ENCODE measurements around the gene DNAAF3. TPM values are rescaled to one million over a fixed set of nuclear protein-coding genes. Genes with fewer than 3 reads are reported as not detected.
A peak's percentile ranks its signal among the peaks of the same experiment; 100 is the strongest.

The DNAAF3 gene
- polyA plus RNA-seq, 1 experiment: 0.21 TPM

DNA sequence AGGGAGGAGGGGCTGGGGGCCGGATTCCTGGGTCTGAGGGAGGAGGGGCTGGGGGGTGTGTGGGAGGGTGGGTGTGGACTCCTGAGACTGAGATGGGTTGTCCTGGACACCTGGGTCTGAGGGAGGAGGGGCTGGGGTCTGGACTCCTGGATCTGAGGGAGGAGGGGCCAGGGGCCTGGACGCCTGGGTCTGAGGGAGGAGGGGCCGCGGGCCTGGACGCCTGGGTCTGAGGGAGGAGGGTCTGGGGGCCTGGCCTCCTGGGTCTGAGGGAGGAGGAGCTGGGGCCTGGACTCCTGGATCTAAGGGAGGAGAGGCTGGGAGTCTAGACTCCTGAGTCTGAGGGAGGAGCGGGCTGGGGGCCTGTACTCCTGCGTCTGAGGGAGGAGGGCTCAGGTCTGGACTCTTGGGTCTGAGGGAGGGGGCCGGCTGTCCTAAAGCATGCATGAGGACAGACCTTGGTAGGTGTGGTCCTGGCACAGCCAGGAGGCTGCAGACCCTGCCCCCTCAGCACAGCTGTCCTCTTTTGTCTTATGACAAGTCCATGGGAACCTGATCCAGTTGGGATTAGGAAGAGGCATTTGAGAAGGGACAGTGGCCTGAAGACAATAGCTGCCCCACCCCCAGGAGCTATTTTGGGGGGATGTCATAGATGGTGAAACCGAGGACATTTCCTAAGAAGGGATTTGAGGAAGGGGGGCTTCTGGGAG, 18.7 kb downstream of the DNAAF3 start:
- Histone ChIP-seq H3K4me3 (ENCODE audit: low read depth, low read length) (no peak overlapping the region), H3K9me3 (ENCODE audit: control insufficient read depth, insufficient read depth, low read length) (peaks cover 3% of the 10 kb centered on the region; the same call in 1 of the 2 replicates), H3K27ac (ENCODE audit: low read depth, low read length) (no peak overlapping the region), H3K27me3 (ENCODE audit: control insufficient read depth, insufficient read depth, low read length) (peaks cover 42% of the 10 kb centered on the region)
- ChIA-PET CTCF (interaction anchor here (1.5 kb wide), 1 partner anchor 12 kb away, joined by 6 read pairs; no protein-coding TSS in a partner anchor), POLR2A (interaction anchor here (1.5 kb wide), 1 partner anchor 30 kb away, joined by 4 read pairs; the partner anchor contains the start of gene PPP1R12C)
- DNase-seq (ENCODE audit: low read depth, low spot score): no peak
- no peak for TF ChIP-seq CTCF (IDR thresholded peaks at IDR 0.05; ENCODE audit: low read depth, low read length)

DNA sequence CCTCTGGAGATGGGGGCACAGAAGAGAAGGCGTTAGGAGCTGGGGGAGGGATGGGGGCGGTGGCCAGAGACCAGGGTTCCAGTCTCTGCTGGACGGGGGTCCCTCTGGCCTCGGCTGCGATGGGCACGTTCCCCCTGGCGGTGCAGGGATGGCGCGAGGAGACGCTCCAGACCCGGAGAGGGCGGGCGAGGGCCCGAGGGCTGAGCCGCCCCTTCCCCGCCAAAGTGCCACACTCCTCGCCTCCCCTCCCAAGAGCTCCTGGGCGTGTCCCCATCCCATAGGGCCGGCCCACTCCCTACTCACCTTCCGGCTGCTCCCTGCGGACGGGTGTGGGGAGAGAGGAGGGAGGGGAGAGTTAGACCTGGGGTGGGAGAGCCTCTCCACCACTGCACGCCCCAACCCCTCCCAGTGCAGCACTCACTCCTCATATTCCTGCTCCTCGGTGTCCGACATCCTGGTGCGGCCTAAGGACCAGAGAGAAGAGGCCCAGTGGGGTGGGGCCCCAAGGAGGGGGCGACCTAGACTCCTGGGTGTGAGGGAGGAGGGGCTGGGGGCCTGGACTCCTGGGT, 19.6 kb downstream of the DNAAF3 start:
- Histone ChIP-seq H3K9me3 (ENCODE audit: control insufficient read depth, insufficient read depth, low read length) (peaks cover 2% of the 10 kb centered on the region; the same call in 1 of the 2 replicates), H3K27ac (ENCODE audit: low read depth, low read length) (no peak overlapping the region), H3K27me3 (ENCODE audit: control insufficient read depth, insufficient read depth, low read length) (peaks cover 42% of the 10 kb centered on the region), H3K4me3 (ENCODE audit: low read depth, low read length) (0 out of 2 replicates have a peak overlapping the region, but pooled peaks have one; percentile 7)
- ChIA-PET CTCF (interaction anchor here (0.7 to 1.8 kb wide), 4 partner anchors 13 to 357 kb away, joined by 3 to 6 read pairs (median 4); no protein-coding TSS in a partner anchor), POLR2A (interaction anchor here (1.5 kb wide), 1 partner anchor 29 kb away, joined by 4 read pairs; the partner anchor contains the start of gene PPP1R12C)
- no peak for TF ChIP-seq CTCF (IDR thresholded peaks at IDR 0.05; ENCODE audit: low read depth, low read length)
- DNase-seq (ENCODE audit: low read depth, low spot score): no peak

DNA sequence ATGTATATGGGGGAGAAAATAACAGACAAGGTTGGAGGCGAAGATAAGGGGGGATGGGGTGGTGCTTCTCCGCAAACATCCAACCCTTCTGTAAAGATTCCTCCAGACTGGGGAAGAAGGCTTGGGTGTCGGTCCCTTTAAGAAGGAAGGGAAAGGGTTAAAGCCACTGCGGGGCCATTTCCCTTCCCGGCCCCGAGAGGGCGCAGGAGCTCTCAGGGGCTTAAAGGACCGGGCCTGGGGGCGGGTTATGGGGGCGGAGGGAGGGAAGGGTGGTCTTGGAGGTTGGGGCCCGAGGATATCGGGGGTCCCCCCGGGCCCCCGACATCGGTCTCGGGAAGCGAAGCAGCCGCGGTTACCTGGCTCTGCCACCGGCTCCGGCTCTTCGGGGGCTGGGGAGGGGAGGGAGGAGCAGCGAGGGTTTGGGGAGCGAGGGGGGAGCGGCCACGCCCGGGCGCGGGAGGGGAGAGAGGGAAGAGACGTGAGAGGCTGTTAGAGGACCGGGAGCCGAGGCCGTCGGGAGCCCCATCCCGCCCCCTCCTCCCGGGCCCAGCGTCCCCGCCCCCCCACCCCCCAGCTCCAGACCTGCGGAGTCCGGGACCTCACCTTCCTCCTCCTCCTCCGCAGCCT, 20.2 kb downstream of the DNAAF3 start:
- POLR2A ChIA-PET: interaction anchor here (0.6 to 1.5 kb wide), 3 partner anchors 20 to 261 kb away, joined by 3 to 4 read pairs (median 3); partner anchors contain the start of gene PPP1R12C

GRCh38 chr19:55145232-55145631, 21.2 kb downstream of the DNAAF3 start:
- no peak for TF ChIP-seq CTCF (IDR thresholded peaks at IDR 0.05; ENCODE audit: low read depth, low read length)
- ChIA-PET CTCF (interaction anchor here (1.8 kb wide), 1 partner anchor 359 kb away, joined by 6 read pairs; no protein-coding TSS in a partner anchor), POLR2A (no interaction called here)
- no peak overlapping the region for H3K4me3 ChIP-seq (ENCODE audit: low read depth, low read length)
- H3K27ac ChIP-seq (ENCODE audit: low read depth, low read length): no peak overlapping the region
- peaks cover 37% of the 10 kb centered on the region for H3K27me3 ChIP-seq (ENCODE audit: control insufficient read depth, insufficient read depth, low read length)
- no peaks in the 10 kb centered on the region; the same call in 1 of the 2 replicates for H3K9me3 ChIP-seq (ENCODE audit: control insufficient read depth, insufficient read depth, low read length)
- DNase-seq (ENCODE audit: low read depth, low spot score): no peak

More for the DNA sequence above, 20.2 kb downstream of the DNAAF3 start:
- DNase-seq (ENCODE audit: low read depth, low spot score): no peak
- peak; percentile 59 for TF ChIP-seq CTCF (IDR thresholded peaks at IDR 0.05; ENCODE audit: low read depth, low read length)
- CTCF ChIA-PET: interaction anchor here (0.6 to 1.8 kb wide), 5 partner anchors 10 to 358 kb away, joined by 3 to 6 read pairs (median 3); no protein-coding TSS in a partner anchor
- no peak overlapping the region for H3K27ac ChIP-seq (ENCODE audit: low read depth, low read length)
- no peak overlapping the region for H3K4me3 ChIP-seq (ENCODE audit: low read depth, low read length)
- H3K27me3 ChIP-seq (ENCODE audit: control insufficient read depth, insufficient read depth, low read length): peaks cover 42% of the 10 kb centered on the region
- H3K9me3 ChIP-seq (ENCODE audit: control insufficient read depth, insufficient read depth, low read length): no peaks in the 10 kb centered on the region; the same call in 1 of the 2 replicates

All from AG04450 (cell line).